ENCODE data around the gene ALG14.

- TF ChIP-seq POLR2A (IDR thresholded peaks at IDR 0.05) (no peak), CTCF (IDR thresholded peaks at IDR 0.05) (no peak)
These were observed 62.6 kb downstream of the ALG14 start for GRCh38 chr1:95010158-95010557.
